Mucosa of rectum (tissue), 2 donors: Measurements from ENCODE around the gene RASL11B.

Experiments
- H3K27ac ChIP-seq, 2 donors: one replicate each; pipeline ENCODE4 v1.7.0; 2013; ENCODE audit warnings: inconsistent platforms in 2 of 2, low read depth in 2 of 2, low read length in 2 of 2
- H3K27me3 ChIP-seq, 2 donors: one replicate each; pipeline ENCODE4 v1.7.0; 2013; ENCODE audit warnings: low read length in 2 of 2; ENCODE audit not compliant: control insufficient read depth in 2 of 2, insufficient read depth in 2 of 2
- H3K36me3 ChIP-seq, 2 donors: one replicate each; pipeline ENCODE4 v1.7.0; 2013; ENCODE audit warnings: low read length in 2 of 2; ENCODE audit not compliant: control insufficient read depth in 2 of 2, insufficient read depth in 2 of 2
- H3K4me1 ChIP-seq, 2 donors: one replicate each; pipeline ENCODE4 v1.7.0; 2013; ENCODE audit warnings: low read length in 2 of 2, mild to moderate bottlenecking in 1 of 2; ENCODE audit not compliant: control insufficient read depth in 2 of 2, insufficient read depth in 2 of 2
- H3K4me3 ChIP-seq, 2 donors: one replicate each; pipeline ENCODE4 v1.7.0; 2013; ENCODE audit warnings: low read length in 2 of 2
- H3K9ac ChIP-seq, 2 donors: one replicate each; pipeline ENCODE4 v1.7.0; 2013; ENCODE audit warnings: low read length in 2 of 2, low read depth in 1 of 2, mild to moderate bottlenecking in 1 of 2
- H3K9me3 ChIP-seq, 2 donors: one replicate each; pipeline ENCODE4 v1.7.0; 2013; ENCODE audit warnings: low read length in 2 of 2; ENCODE audit not compliant: control insufficient read depth in 2 of 2
- donor health status: healthy.
- donor health status: Normal muscosa, but diverticular disease.

The RASL11B gene

DNA sequence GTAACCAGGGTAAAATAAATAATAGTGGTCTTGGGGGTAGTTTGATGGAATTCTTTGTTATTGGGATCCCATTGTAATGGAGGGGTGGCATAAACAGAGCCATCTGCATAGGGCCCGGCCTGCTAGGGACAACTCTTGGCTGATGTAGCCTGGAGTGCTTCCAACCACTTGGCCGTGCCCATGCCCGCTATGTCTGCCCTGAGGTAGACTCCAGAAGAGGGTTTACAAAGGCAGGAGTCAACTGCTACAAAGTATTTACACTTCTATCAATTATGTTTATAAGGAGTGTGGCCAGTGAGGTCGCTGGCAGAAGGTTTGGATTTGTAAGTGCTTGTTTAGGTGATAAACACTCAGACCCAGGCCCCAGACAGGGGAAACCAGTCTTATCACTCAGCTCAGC lies 8.1 kb downstream of the RASL11B start:
- no peak overlapping the region for H3K27ac ChIP-seq
- no peaks in the 10 kb centered on the region for H3K4me1 ChIP-seq
- H3K9ac ChIP-seq: no peak overlapping the region
- H3K27me3 ChIP-seq: no peaks in the 10 kb centered on the region
- H3K4me3 ChIP-seq: no peak overlapping the region
- H3K9me3 ChIP-seq: no peaks in the 10 kb centered on the region
- no peaks in the 10 kb centered on the region for H3K36me3 ChIP-seq

DNA sequence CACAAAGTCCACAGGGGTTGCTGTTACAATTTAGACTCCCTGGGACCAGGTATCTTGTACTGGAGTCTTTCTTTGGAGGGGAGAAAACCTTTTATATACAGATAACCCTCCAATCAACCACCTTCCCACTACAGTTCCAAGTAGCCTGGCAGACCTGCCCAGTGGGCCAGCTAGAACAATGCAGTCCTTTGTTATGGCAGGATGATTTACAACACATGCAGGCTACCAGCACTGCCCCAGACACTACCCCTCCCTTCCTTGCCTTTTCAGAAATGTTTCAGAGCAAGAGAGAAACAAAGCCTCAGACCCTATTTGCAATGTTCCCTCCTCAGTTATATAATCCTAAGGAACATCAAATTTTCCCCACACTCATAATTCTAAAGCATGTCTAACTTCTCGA lies 11.1 kb downstream of the RASL11B start:
- H3K9ac ChIP-seq: no peak overlapping the region
- H3K4me1 ChIP-seq: no peaks in the 10 kb centered on the region
- H3K27ac ChIP-seq: peak overlapping the region in 1 of 2 donors; percentile 42
- no peaks in the 10 kb centered on the region for H3K9me3 ChIP-seq
- no peaks in the 10 kb centered on the region for H3K36me3 ChIP-seq
- H3K4me3 ChIP-seq: no peak overlapping the region
- H3K27me3 ChIP-seq: no peaks in the 10 kb centered on the region

GRCh38 chr4:52873861-52874343 lies 11.8 kb downstream of the RASL11B start:
- H3K36me3 ChIP-seq: no peaks in the 10 kb centered on the region
- no peaks in the 10 kb centered on the region for H3K27me3 ChIP-seq
- H3K4me3 ChIP-seq: no peak overlapping the region
- H3K4me1 ChIP-seq: no peaks in the 10 kb centered on the region
- peak overlapping the region in 1 of 2 donors; percentile 6 for H3K27ac ChIP-seq
- H3K9ac ChIP-seq: no peak overlapping the region
- H3K9me3 ChIP-seq: no peaks in the 10 kb centered on the region

DNA sequence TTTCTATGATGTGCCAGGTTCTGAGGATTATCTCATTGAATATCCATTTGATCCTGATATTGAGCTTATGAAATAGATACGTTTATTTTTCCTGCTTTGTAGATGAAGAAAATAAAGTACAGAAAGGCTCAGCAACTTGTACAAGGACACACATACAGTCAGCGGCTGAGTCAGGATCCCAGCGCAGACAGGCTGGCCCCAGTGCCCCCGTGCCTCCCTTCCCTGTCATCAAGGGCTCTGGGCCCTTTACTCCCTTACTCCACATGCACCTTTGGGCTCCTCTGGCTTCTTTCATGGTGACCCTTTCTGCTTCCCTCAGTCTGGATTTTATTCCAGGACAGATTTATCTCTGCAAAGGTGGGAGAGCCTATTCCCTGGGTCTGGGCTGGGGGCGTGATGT lies 12.8 kb downstream of the RASL11B start:
- Histone ChIP-seq H3K4me1 (no peaks in the 10 kb centered on the region), H3K36me3 (no peaks in the 10 kb centered on the region), H3K27me3 (no peaks in the 10 kb centered on the region), H3K9me3 (no peaks in the 10 kb centered on the region), H3K9ac (no peak overlapping the region), H3K27ac (no peak overlapping the region), H3K4me3 (no peak overlapping the region)

- Histone ChIP-seq H3K27ac (no peak overlapping the region), H3K4me3 (no peak overlapping the region), H3K9ac (no peak overlapping the region), H3K9me3 (no peaks in the 10 kb centered on the region), H3K27me3 (no peaks in the 10 kb centered on the region), H3K36me3 (no peaks in the 10 kb centered on the region), H3K4me1 (no peaks in the 10 kb centered on the region)
Measured at GRCh38 chr4:52876069-52876468, 14.0 kb downstream of the RASL11B start.

- Histone ChIP-seq H3K27me3 (no peaks in the 10 kb centered on the region), H3K4me3 (no peak overlapping the region), H3K36me3 (no peaks in the 10 kb centered on the region), H3K9ac (no peak overlapping the region), H3K4me1 (no peaks in the 10 kb centered on the region), H3K27ac (no peak overlapping the region), H3K9me3 (no peaks in the 10 kb centered on the region)
Measured at GRCh38 chr4:52877036-52877435, 14.9 kb downstream of the RASL11B start.

GRCh38 chr4:52877694-52878093 lies 15.6 kb downstream of the RASL11B start:
- Histone ChIP-seq H3K36me3 (no peaks in the 10 kb centered on the region), H3K4me1 (no peaks in the 10 kb centered on the region), H3K27me3 (no peaks in the 10 kb centered on the region), H3K27ac (no peak overlapping the region), H3K9me3 (no peaks in the 10 kb centered on the region), H3K9ac (no peak overlapping the region), H3K4me3 (no peak overlapping the region)

DNA sequence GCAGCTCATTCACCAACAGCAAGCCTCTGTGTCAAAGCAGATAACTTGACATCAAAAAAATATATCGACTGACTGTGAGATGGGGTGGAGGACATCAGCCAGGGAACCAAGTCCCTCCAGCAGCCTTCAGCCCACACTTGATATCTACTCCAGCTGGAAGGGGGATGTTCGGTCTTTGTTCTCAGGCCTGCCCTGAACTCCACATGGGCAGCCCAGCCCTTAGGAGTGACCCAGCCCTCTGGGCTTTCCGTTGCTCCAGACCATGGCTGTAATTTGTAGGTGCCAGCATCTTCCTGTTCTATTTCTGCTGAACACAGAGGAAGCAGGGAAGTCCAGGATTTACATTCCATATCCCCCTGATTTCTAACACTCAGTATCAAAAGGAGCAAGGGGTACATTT lies 17.4 kb downstream of the RASL11B start:
- no peaks in the 10 kb centered on the region for H3K27me3 ChIP-seq
- no peak overlapping the region for H3K27ac ChIP-seq
- no peak overlapping the region for H3K4me3 ChIP-seq
- no peaks in the 10 kb centered on the region for H3K36me3 ChIP-seq
- no peaks in the 10 kb centered on the region for H3K9me3 ChIP-seq
- no peak overlapping the region for H3K9ac ChIP-seq
- H3K4me1 ChIP-seq: no peaks in the 10 kb centered on the region

DNA sequence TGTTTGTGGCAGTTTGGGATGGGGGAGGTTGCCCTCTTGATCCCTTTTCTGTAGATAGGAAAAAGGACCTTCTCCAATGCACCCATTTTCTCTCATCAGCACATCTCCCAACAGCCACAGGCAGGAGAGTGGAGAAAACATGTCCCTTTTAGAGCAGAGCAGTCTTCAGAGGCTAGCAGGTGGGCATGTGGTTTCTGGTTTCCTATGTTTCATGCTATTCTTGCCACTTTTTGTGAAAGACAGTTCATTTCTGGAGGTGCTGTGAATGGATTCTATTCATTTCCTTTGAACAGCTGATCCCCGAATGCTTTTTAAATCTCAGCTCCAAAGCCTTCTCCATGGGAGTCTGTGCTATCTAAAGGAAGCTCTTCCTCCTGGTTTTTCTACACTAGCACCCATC lies 18.9 kb downstream of the RASL11B start:
- Histone ChIP-seq H3K9ac (no peak overlapping the region), H3K4me3 (no peak overlapping the region), H3K27ac (no peak overlapping the region), H3K9me3 (no peaks in the 10 kb centered on the region), H3K27me3 (no peaks in the 10 kb centered on the region), H3K4me1 (no peaks in the 10 kb centered on the region), H3K36me3 (no peaks in the 10 kb centered on the region)

GRCh38 chr4:52883183-52883621 lies 21.1 kb downstream of the RASL11B start:
- H3K27me3 ChIP-seq: no peaks in the 10 kb centered on the region
- H3K9me3 ChIP-seq: no peaks in the 10 kb centered on the region
- no peak overlapping the region for H3K4me3 ChIP-seq
- H3K27ac ChIP-seq: no peak overlapping the region
- H3K9ac ChIP-seq: no peak overlapping the region
- no peaks in the 10 kb centered on the region for H3K36me3 ChIP-seq
- H3K4me1 ChIP-seq: no peaks in the 10 kb centered on the region
